ENCODE data around the gene XXYLT1.

XXYLT1 gene

DNA sequence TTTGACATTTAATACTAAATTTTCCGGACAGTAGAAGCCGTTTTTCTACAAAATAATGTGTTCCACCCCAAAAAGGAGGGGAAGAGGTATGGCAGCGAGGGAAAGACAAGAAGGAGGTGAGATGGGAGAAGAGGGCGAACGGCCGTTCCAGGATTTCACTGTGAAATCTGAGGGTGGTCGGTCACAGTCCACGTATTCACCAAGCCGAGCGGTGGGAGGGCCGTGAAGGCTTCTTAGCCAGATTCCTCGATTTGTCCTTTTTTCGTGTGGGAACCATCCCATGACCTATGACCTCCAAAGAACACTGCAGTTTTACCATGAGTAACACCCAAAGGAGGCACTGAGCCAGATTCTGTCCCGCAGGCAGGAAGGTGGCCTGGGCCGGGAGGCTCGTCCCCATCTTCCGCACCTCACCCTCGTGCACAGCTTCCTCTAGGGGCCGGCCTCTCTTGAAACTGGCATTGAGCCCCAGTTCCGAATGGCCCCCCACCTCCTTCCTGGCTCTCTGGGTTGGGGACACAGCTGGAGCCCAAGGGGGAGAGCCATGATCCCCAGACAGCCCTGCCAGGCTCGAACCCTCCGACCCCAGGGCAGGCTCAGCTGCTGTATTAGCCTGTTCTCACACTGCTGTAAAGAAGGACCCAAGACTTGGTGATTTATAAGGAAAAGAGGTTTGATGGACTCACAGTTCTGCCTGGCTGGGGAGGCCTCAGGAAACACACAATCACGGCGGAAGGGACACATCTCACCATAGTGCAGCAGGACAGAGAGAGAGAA is 23.7 kb downstream of the XXYLT1 start:
- Histone ChIP-seq H3K9me3 (ENCODE audit: control insufficient read depth, insufficient read depth, low read length) (no peaks in the 10 kb centered on the region), H3K4me3 (ENCODE audit: low read depth, low read length) (no peak overlapping the region), H3K9ac (ENCODE audit: low read depth, low read length) (no peak overlapping the region), H3K4me1 (ENCODE audit: control insufficient read depth, insufficient read depth, low read length) (no peaks in the 10 kb centered on the region), H3K27me3 (ENCODE audit: control insufficient read depth, insufficient read depth, low read length) (no peaks in the 10 kb centered on the region), H3K36me3 (ENCODE audit: control insufficient read depth, insufficient read depth, low read length) (no peaks in the 10 kb centered on the region)

DNA sequence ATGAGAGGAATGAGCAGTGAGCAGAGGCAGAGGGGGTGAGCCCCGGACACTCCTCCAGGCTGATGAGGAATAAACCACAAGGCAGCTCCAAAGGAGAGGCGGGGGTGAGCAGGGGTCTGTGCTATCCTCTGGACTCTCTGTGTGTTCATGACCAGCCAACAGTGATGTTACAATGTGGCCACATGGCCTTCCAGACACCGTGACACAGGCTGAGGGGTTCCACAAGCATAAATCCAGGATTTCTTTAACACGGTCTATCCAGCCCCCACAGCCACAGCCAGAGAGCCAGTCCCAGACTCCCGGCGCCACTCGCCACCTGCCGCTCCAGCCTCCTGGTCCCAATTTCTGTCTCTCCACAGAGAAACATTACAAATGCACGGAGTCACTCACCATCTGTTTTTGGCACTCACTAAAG is 24.4 kb downstream of the XXYLT1 start:
- Histone ChIP-seq H3K4me3 (ENCODE audit: low read depth, low read length) (no peak overlapping the region), H3K4me1 (ENCODE audit: control insufficient read depth, insufficient read depth, low read length) (no peaks in the 10 kb centered on the region), H3K9ac (ENCODE audit: low read depth, low read length) (no peak overlapping the region), H3K36me3 (ENCODE audit: control insufficient read depth, insufficient read depth, low read length) (no peaks in the 10 kb centered on the region), H3K9me3 (ENCODE audit: control insufficient read depth, insufficient read depth, low read length) (no peaks in the 10 kb centered on the region), H3K27me3 (ENCODE audit: control insufficient read depth, insufficient read depth, low read length) (no peaks in the 10 kb centered on the region)

DNA sequence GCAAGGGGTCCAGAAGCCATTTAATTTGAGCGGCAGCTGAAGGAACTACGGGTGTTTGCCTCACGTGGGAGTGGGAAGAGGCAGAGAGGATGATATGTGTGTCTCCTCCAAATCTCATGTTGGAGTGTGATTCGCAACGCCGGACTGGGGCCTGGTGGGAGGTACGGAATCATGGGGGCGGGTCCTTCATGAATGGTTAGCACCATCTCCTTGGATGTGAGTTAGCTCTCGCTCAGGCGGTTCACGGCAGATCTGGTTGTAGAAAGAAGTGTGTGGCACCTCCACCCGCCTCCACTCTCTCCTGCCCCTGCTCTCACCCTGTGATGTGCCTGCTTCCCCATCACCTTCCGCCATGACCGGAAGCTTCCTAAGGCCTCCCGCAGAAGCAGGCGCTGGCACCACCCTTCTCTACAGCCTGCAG is 25.4 kb downstream of the XXYLT1 start:
- Histone ChIP-seq H3K27me3 (ENCODE audit: control insufficient read depth, insufficient read depth, low read length) (no peaks in the 10 kb centered on the region), H3K9ac (ENCODE audit: low read depth, low read length) (no peak overlapping the region), H3K36me3 (ENCODE audit: control insufficient read depth, insufficient read depth, low read length) (no peaks in the 10 kb centered on the region), H3K9me3 (ENCODE audit: control insufficient read depth, insufficient read depth, low read length) (no peaks in the 10 kb centered on the region), H3K4me1 (ENCODE audit: control insufficient read depth, insufficient read depth, low read length) (no peaks in the 10 kb centered on the region), H3K4me3 (ENCODE audit: low read depth, low read length) (no peak overlapping the region)

DNA sequence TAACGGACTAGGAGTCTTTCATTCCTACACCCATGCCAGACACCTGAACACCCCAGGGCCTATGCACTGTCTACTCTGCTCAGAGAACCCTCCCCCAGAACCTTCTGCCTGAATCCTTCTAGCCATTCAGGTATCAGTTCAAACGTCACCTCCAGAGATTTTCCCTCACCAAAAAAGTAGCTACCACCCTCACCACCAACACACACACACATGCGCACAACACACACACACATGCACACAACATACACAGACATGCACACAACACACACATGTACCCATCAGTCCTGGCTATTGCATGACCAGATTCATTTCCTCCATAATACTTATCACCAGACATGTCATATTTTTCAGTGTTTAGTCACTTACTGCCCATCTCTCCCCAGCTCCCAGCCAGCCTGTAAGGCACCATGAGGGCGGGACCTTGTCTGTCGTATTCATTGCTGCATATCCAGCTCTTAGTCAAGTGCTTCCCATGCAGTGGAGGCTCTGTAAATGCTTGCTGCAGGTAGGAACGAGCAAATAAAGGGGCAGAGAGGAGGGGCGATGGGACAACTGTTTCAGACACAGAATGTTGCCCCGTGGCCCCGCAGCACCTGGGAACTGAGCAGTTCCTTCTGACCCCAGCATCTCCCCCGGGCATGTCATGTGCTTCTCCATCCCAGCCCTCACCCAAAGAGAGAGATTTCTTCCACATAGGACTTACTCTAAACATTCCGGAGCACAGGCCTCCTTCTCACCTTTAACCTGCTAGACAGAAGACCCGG is 29.2 kb downstream of the XXYLT1 start:
- Histone ChIP-seq H3K27me3 (ENCODE audit: control insufficient read depth, insufficient read depth, low read length) (no peaks in the 10 kb centered on the region), H3K9ac (ENCODE audit: low read depth, low read length) (no peak overlapping the region), H3K4me1 (ENCODE audit: control insufficient read depth, insufficient read depth, low read length) (no peaks in the 10 kb centered on the region), H3K9me3 (ENCODE audit: control insufficient read depth, insufficient read depth, low read length) (no peaks in the 10 kb centered on the region), H3K4me3 (ENCODE audit: low read depth, low read length) (no peak overlapping the region), H3K36me3 (ENCODE audit: control insufficient read depth, insufficient read depth, low read length) (peaks cover 5% of the 10 kb centered on the region)

DNA sequence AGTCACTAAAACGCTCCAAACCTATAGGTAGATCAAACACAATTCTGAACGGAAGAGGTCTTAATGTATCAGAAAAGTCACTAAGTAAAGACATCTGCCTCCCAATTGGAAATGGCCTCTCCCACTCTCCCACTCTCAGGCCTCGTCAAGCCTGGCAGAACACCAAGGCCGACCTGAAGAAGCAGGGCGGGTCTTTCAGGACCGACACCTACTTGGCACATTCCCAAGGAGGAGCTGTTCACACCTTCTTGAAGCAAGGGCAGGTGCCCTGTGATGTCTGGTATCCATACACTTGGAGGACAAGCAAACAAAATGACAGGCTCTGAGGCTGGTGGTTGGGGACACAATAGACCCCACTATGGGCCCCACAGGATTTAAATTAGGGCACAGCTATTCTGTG is 30.0 kb downstream of the XXYLT1 start:
- Histone ChIP-seq H3K9ac (ENCODE audit: low read depth, low read length) (no peak overlapping the region), H3K9me3 (ENCODE audit: control insufficient read depth, insufficient read depth, low read length) (no peaks in the 10 kb centered on the region), H3K4me1 (ENCODE audit: control insufficient read depth, insufficient read depth, low read length) (no peaks in the 10 kb centered on the region)

DNA sequence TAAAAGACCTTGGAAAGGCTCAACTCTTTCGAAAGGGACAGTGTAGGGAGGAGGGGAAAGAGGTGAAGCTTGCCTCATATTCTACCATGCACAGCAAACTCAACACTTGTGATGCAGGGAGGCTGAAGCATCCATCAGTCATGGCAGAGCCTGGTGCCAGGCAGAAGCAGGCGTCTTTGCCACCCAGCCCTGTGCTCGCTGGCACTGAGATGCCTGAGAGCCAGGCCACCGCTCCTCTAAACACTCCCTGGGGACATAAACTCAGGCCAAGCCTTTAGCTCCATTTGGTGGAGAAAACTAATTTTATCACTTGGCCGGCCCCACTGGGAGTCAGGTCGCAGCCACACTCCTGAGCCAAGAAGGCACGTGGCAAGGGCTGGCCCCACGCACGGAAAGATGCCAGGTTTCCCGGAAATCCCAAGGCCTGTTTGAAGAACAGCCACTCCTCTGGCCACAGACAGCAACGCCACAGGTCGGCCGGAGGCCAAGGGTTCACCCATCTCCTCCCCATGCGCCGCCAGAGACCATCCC is 30.7 kb downstream of the XXYLT1 start:
- no peak overlapping the region for H3K9ac ChIP-seq (ENCODE audit: low read depth, low read length)

More for the DNA sequence above, 30.0 kb downstream of the XXYLT1 start:
- H3K36me3 ChIP-seq (ENCODE audit: control insufficient read depth, insufficient read depth, low read length): peaks cover 5% of the 10 kb centered on the region
- no peaks in the 10 kb centered on the region for H3K27me3 ChIP-seq (ENCODE audit: control insufficient read depth, insufficient read depth, low read length)
- no peak overlapping the region for H3K4me3 ChIP-seq (ENCODE audit: low read depth, low read length)

DNA sequence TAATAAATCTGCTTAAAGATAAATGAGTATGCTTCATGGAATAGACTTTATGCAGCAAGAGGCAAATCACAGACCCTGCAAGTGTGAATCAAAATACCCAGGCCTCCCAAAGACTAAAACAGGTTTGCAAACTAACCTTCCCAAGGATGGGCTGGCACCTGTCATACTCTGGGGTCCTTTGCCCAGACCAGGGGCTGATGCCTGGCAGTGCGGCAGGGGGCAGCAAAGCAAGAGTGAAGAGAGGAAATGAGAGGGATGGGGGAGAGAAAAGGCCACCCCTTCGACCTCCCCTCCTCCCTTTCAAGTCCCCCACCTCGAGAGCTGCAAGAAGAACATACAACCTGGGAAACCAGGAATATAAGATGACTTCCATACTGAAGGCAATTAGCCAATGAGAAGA is 31.8 kb downstream of the XXYLT1 start:
- no peaks in the 10 kb centered on the region for H3K4me1 ChIP-seq (ENCODE audit: control insufficient read depth, insufficient read depth, low read length)
- no peaks in the 10 kb centered on the region for H3K9me3 ChIP-seq (ENCODE audit: control insufficient read depth, insufficient read depth, low read length)
- H3K36me3 ChIP-seq (ENCODE audit: control insufficient read depth, insufficient read depth, low read length): peaks cover 5% of the 10 kb centered on the region
- no peak overlapping the region for H3K9ac ChIP-seq (ENCODE audit: low read depth, low read length)
- H3K27me3 ChIP-seq (ENCODE audit: control insufficient read depth, insufficient read depth, low read length): no peaks in the 10 kb centered on the region
- H3K4me3 ChIP-seq (ENCODE audit: low read depth, low read length): no peak overlapping the region

More for the DNA sequence above, 30.7 kb downstream of the XXYLT1 start:
- Histone ChIP-seq H3K4me1 (ENCODE audit: control insufficient read depth, insufficient read depth, low read length) (no peaks in the 10 kb centered on the region), H3K9me3 (ENCODE audit: control insufficient read depth, insufficient read depth, low read length) (no peaks in the 10 kb centered on the region), H3K27me3 (ENCODE audit: control insufficient read depth, insufficient read depth, low read length) (no peaks in the 10 kb centered on the region), H3K4me3 (ENCODE audit: low read depth, low read length) (no peak overlapping the region), H3K36me3 (ENCODE audit: control insufficient read depth, insufficient read depth, low read length) (peaks cover 5% of the 10 kb centered on the region)

DNA sequence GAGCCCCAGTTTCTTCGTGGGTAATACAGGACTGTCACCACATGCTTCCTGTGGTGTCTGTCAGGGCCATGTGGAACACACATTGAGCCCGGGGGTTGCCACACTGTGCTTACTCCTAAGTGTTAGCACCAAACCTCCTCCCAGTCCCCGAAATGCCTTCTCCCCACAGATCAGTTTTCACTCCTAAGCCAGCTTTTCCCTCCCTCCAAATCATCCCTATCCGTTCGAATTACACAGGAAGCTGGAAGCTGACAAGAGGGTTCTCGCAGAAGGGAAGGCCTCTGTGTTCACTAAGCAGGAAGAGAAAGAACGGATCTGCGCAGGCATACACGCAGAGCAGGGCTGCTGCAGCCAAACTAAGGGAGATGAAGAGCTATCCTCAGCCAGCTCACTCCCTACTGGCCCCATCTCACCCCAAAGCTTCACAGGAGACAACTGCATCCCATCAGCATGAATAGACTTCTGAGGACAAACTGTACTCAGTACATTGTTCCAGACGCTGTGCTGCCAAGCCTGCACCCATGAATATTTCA is 32.3 kb downstream of the XXYLT1 start:
- Histone ChIP-seq H3K36me3 (ENCODE audit: control insufficient read depth, insufficient read depth, low read length) (peaks cover 5% of the 10 kb centered on the region), H3K4me3 (ENCODE audit: low read depth, low read length) (no peak overlapping the region), H3K27me3 (ENCODE audit: control insufficient read depth, insufficient read depth, low read length) (no peaks in the 10 kb centered on the region), H3K9me3 (ENCODE audit: control insufficient read depth, insufficient read depth, low read length) (no peaks in the 10 kb centered on the region), H3K9ac (ENCODE audit: low read depth, low read length) (no peak overlapping the region), H3K4me1 (ENCODE audit: control insufficient read depth, insufficient read depth, low read length) (no peaks in the 10 kb centered on the region)

DNA sequence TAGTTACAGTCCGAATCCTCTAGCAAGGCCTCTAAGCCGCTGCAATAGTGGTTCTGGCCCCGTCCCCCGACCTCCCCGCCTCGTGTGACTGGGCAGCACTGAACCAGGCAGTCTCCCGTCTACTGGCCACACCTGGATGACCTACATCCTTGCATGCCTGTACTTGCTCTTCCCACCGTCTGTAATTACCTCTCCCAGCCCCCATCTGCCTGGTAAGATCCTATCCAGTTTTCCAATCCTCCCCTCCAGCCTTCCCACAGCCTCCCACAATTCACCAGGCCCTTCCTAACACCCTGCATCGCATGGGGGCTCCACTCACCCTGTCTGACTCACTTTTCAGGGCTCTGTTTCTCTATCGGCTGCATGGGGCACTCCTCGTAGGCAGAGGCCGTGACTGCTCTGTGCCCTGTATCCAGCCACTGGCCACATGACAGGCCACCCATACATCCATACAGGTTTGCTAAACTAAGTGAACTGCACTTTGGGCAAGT is 32.8 kb downstream of the XXYLT1 start:
- Histone ChIP-seq H3K9me3 (ENCODE audit: control insufficient read depth, insufficient read depth, low read length) (no peaks in the 10 kb centered on the region), H3K36me3 (ENCODE audit: control insufficient read depth, insufficient read depth, low read length) (peaks cover 5% of the 10 kb centered on the region), H3K4me3 (ENCODE audit: low read depth, low read length) (no peak overlapping the region), H3K4me1 (ENCODE audit: control insufficient read depth, insufficient read depth, low read length) (no peaks in the 10 kb centered on the region), H3K9ac (ENCODE audit: low read depth, low read length) (no peak overlapping the region), H3K27me3 (ENCODE audit: control insufficient read depth, insufficient read depth, low read length) (no peaks in the 10 kb centered on the region)

DNA sequence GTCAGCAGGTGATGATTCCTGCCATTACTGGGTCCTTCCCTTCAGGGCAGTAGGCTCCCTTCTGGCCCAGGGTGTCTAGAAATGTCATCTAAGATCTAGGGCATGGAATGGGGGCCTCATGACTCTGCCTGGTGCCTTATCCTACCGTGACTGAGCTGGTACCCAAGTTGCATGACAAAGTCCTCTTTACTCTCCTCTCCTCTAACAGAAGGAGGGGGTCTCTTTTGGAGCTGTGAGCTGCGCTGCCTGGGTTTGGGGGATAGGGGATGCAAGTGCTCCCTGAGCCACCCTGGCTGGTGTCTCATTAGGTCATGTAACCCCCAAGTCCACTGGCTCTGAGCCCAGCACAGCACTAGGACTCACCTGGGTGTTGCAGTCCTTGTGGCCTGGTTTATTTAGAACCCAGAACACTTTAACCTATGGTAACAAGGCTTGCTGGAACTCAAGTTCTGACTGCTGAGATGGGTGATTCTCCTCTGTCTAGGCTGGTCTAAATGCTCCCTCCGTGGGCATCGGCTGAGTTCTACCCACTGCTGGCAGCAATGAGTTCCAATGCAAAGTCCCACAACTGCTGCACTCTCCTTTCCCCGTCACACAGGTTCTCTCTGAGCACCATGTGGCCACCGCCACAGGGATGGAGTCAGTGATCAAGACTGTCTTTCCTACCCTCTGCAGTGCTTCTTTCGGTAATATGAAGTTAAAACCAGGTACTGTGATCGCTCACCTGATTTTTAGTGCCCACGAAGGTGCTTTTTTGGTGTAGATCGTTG is 34.0 kb downstream of the XXYLT1 start:
- H3K27me3 ChIP-seq (ENCODE audit: control insufficient read depth, insufficient read depth, low read length): no peaks in the 10 kb centered on the region
- H3K4me3 ChIP-seq (ENCODE audit: low read depth, low read length): no peak overlapping the region
- no peak overlapping the region for H3K9ac ChIP-seq (ENCODE audit: low read depth, low read length)
- no peaks in the 10 kb centered on the region for H3K9me3 ChIP-seq (ENCODE audit: control insufficient read depth, insufficient read depth, low read length)
- H3K36me3 ChIP-seq (ENCODE audit: control insufficient read depth, insufficient read depth, low read length): peaks cover 5% of the 10 kb centered on the region
- no peaks in the 10 kb centered on the region for H3K4me1 ChIP-seq (ENCODE audit: control insufficient read depth, insufficient read depth, low read length)

DNA sequence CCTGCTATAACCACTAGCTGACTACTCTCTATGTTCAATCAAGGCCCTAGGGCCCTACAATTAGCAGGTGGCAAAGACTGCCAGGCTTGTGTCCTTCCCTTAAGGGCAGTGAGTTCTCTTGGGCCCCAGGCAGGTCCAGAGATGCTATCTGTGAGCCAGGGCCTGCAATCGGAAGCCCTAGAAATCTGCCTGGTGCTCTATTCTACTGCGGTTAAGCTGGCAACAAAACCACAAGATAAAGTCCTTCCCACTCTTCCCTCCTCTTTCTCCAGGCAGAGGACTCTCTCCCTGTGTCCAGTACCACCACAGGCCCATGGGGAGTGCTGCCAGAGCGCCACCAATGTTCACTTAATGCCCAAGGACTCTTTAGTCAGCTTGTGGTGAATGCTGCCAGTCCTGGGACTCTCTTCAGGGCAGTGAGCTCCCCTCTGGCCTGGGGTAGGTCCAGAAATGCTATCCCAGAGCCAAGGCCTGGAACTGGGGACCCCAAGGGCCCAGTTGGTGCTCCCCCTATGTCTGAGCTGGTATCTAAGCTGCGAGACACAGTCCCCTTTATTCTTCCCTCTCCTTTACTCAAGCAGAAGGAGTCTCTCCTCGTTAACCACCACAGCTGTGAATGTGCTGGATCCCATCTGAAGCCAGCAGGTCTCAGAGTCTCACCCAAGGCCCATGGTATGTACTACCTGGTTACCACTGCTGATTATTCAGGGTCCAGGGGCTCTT is 34.7 kb downstream of the XXYLT1 start:
- no peak overlapping the region for H3K4me3 ChIP-seq (ENCODE audit: low read depth, low read length)

More for the DNA sequence above, 34.7 kb downstream of the XXYLT1 start:
- Histone ChIP-seq H3K36me3 (ENCODE audit: control insufficient read depth, insufficient read depth, low read length) (peaks cover 5% of the 10 kb centered on the region), H3K27me3 (ENCODE audit: control insufficient read depth, insufficient read depth, low read length) (no peaks in the 10 kb centered on the region), H3K9me3 (ENCODE audit: control insufficient read depth, insufficient read depth, low read length) (no peaks in the 10 kb centered on the region), H3K4me1 (ENCODE audit: control insufficient read depth, insufficient read depth, low read length) (no peaks in the 10 kb centered on the region), H3K9ac (ENCODE audit: low read depth, low read length) (no peak overlapping the region)

All from iPS-15b (cell line).